NT2/D1 (cell line): ENCODE data around the gene HTR3D.
"Not testable (repeated sequence)": the region's sequence is repeated elsewhere in the genome, so short reads cannot be mapped to it uniquely, and the experiment has no call there.

Experiments
- DNase-seq: peaks from one replicate; pipeline ENCODE4 v3.0.0-alpha.2; 2011; ENCODE audit warnings: low read depth, low spot score
- H3K27me3 ChIP-seq: 2 replicates; pipeline ENCODE4 v1.6.0; 2011; ENCODE audit warnings: mild to moderate bottlenecking; ENCODE audit not compliant: insufficient read length, insufficient read depth
- H3K36me3 ChIP-seq: 2 replicates; pipeline ENCODE4 v1.6.1; 2011; ENCODE audit warnings: mild to moderate bottlenecking, low read length, mixed read lengths; ENCODE audit not compliant: insufficient read depth, insufficient read length
- H3K4me1 ChIP-seq: 2 replicates; pipeline ENCODE4 v1.5.1; 2011; ENCODE audit not compliant: insufficient read depth, insufficient read length
- H3K4me3 ChIP-seq: 2 replicates; pipeline ENCODE4 v1.5.1; 2011; ENCODE audit warnings: low read depth; ENCODE audit not compliant: insufficient read length
- H3K9ac ChIP-seq: 2 replicates; pipeline ENCODE4 v1.6.0; 2011; ENCODE audit warnings: low read depth; ENCODE audit not compliant: insufficient read length
- H3K9me3 ChIP-seq: 2 replicates; pipeline ENCODE4 v1.5.1; 2011; ENCODE audit warnings: mild to moderate bottlenecking, low read length; ENCODE audit not compliant: insufficient read depth
- SUZ12 ChIP-seq: IDR thresholded peaks from 2 replicates; pipeline ENCODE4 v1.6.1; 2011; ENCODE audit not compliant: insufficient read length, insufficient read depth; ENCODE audit errors: extremely low read depth
- YY1 ChIP-seq: IDR thresholded peaks from 2 replicates; pipeline ENCODE4 v1.6.1; 2011; ENCODE audit not compliant: insufficient read length, insufficient read depth
- ZNF274 ChIP-seq: IDR thresholded peaks from 2 replicates; pipeline ENCODE4 v1.6.1; 2011; ENCODE audit warnings: mild to moderate bottlenecking, low read depth, low read length

HTR3D gene

GRCh38 chr3:184058029-184058428 is 26.5 kb downstream of the HTR3D start:
- TF ChIP-seq YY1 = no peak
- TF ChIP-seq SUZ12 = no peak
- no peak for TF ChIP-seq ZNF274
- DNase-seq = no peak

GRCh38 chr3:184059424-184059823 is 27.9 kb downstream of the HTR3D start:
- TF ChIP-seq YY1 (no peak), SUZ12 (no peak), ZNF274 (no peak)
- Histone ChIP-seq H3K9ac (no peak overlapping the region), H3K4me1 (no peaks in the 10 kb centered on the region), H3K36me3 (no peaks in the 10 kb centered on the region), H3K9me3 (no peaks in the 10 kb centered on the region), H3K27me3 (no peaks in the 10 kb centered on the region), H3K4me3 (no peak overlapping the region)
- DNase-seq = no peak

More at GRCh38 chr3:184058029-184058428, 26.5 kb downstream of the HTR3D start:
- H3K9me3 ChIP-seq = no peaks in the 10 kb centered on the region
- H3K36me3 ChIP-seq = no peaks in the 10 kb centered on the region
- H3K4me3 ChIP-seq = no peak overlapping the region
- no peaks in the 10 kb centered on the region for H3K4me1 ChIP-seq
- no peaks in the 10 kb centered on the region for H3K27me3 ChIP-seq
- no peak overlapping the region for H3K9ac ChIP-seq

GRCh38 chr3:184062637-184063036 is 31.1 kb downstream of the HTR3D start:
- TF ChIP-seq YY1 (no peak), ZNF274 (no peak), SUZ12 (no peak)
- Histone ChIP-seq H3K9ac (no peak overlapping the region), H3K4me3 (no peak overlapping the region), H3K36me3 (no peaks in the 10 kb centered on the region), H3K27me3 (no peaks in the 10 kb centered on the region), H3K9me3 (no peaks in the 10 kb centered on the region), H3K4me1 (no peaks in the 10 kb centered on the region)
- DNase-seq = no peak

GRCh38 chr3:184066211-184066610 is 34.7 kb downstream of the HTR3D start:
- H3K4me3 ChIP-seq = no peak overlapping the region
- H3K9me3 ChIP-seq = peaks cover 10% of the 10 kb centered on the region
- DNase-seq = no peak
- H3K36me3 ChIP-seq = no peaks in the 10 kb centered on the region
- no peak overlapping the region for H3K9ac ChIP-seq
- no peaks in the 10 kb centered on the region for H3K27me3 ChIP-seq
- H3K4me1 ChIP-seq = no peaks in the 10 kb centered on the region
- TF ChIP-seq YY1 = no peak
- no peak for TF ChIP-seq ZNF274
- no peak for TF ChIP-seq SUZ12

GRCh38 chr3:184067573-184068055 is 36.1 kb downstream of the HTR3D start:
- H3K9me3 ChIP-seq = peaks cover 16% of the 10 kb centered on the region
- TF ChIP-seq YY1 (no peak), ZNF274 (no peak), SUZ12 (no peak)
- no peaks in the 10 kb centered on the region for H3K27me3 ChIP-seq
- H3K4me1 ChIP-seq = no peaks in the 10 kb centered on the region
- DNase-seq = no peak
- H3K9ac ChIP-seq = no peak overlapping the region
- no peak overlapping the region for H3K4me3 ChIP-seq
- no peaks in the 10 kb centered on the region for H3K36me3 ChIP-seq

GRCh38 chr3:184068344-184068743 is 36.8 kb downstream of the HTR3D start:
- Histone ChIP-seq H3K4me1 (no peaks in the 10 kb centered on the region), H3K9me3 (peaks cover 16% of the 10 kb centered on the region), H3K4me3 (no peak overlapping the region), H3K27me3 (no peaks in the 10 kb centered on the region), H3K36me3 (no peaks in the 10 kb centered on the region), H3K9ac (no peak overlapping the region)
- TF ChIP-seq YY1 (no peak), SUZ12 (no peak), ZNF274 (no peak)
- no peak for DNase-seq

- not testable (repeated sequence) for H3K9ac ChIP-seq, H3K27me3 ChIP-seq, H3K36me3 ChIP-seq, DNase-seq, H3K4me1 ChIP-seq, H3K4me3 ChIP-seq
- peaks cover 16% of the 10 kb centered on the region for H3K9me3 ChIP-seq
Observed at GRCh38 chr3:184071142-184071541, 39.6 kb downstream of the HTR3D start.

GRCh38 chr3:184073621-184074020 is 42.1 kb downstream of the HTR3D start:
- no peaks in the 10 kb centered on the region for H3K36me3 ChIP-seq
- H3K9ac ChIP-seq = no peak overlapping the region
- no peak for DNase-seq
- peaks cover 16% of the 10 kb centered on the region for H3K9me3 ChIP-seq
- no peak overlapping the region for H3K4me3 ChIP-seq
- H3K27me3 ChIP-seq = no peaks in the 10 kb centered on the region
- TF ChIP-seq SUZ12 = no peak
- TF ChIP-seq YY1 = no peak
- no peak for TF ChIP-seq ZNF274
- H3K4me1 ChIP-seq = no peaks in the 10 kb centered on the region
